Activated gamma-delta T cell treated with Interleukin-2 at 50 U/mL for 16 hours (primary cell): ENCODE results near the gene LDHA.
A peak's percentile ranks its signal among the peaks of the same experiment; 100 is the strongest.
"Not testable (repeated sequence)": the region's sequence is repeated elsewhere in the genome, so short reads cannot be mapped to it uniquely, and the experiment has no call there.

ENCODE experiments used
- DNase-seq: peaks from one replicate; pipeline ENCODE4 v3.0.0-alpha.2; 2020

Gene LDHA

DNA sequence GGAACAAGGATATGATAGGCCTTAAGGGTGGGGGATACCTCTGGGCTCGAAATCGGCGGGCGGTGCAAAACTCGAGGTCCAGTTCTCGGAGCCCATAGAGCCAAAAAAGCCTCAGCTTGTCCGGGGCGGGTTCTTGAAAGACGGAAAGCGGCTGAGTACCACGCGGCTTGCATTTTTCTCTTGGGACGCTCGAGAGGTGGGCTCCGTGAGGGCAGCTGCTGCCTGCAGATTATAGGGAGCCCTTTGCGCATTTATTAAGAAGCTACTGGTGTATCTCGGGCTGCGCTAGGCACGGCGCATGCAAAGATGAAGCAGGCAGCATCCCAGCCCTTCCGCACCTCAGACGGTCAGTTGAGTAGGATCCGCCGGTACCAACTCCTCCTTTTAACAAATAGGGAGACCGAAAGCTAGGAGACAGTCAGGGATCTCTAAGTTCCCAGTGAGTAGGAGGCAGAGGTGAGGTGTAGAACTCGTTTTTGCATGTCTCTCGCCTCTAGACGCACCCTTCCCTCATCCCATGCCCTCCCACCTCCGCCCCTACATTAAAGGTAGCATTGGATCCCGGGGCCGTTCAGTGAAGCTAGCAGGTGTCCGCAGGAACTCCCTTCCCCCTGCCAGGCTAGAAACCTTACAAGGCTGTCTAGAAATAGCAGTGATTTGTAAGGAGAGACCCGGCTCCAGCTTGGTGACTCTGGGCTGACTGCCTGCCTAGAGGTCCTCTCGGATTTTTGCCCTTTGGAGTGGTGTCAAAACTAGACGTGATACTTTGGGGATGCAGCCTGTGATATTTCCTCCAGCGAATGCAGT, 768 bp downstream of the LDHA start:
- no peak for DNase-seq

DNA sequence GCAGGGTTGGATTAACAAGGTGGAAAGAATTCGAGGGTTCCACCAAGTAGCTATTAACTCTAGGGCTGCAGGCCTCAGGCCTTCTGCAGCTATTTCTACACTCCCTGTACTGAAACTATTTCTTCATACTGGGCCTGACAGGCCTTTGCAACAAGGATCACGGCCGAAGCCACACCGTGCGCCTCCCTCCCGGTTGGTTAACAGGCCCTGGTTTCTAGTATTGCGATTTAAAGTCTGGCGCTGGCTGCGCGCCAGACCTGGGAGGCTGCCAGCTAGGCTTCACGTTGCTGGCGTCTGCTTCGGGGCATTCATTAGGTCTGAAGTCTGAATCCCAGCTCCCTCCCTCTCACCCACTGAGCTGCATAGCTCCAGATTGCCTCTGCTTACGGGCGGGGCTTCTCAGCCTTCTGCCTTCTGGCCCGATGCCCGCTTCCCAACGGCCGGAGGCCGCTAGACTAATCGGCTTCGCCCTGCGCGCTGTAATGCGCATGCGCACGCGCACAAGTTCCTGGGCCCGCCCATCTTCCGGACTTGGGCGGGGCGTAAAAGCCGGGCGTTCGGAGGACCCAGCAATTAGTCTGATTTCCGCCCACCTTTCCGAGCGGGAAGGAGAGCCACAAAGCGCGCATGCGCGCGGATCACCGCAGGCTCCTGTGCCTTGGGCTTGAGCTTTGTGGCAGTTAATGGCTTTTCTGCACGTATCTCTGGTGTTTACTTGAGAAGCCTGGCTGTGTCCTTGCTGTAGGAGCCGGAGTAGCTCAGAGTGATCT, 1.6 kb downstream of the LDHA start:
- DNase-seq = peak; percentile 90

DNA sequence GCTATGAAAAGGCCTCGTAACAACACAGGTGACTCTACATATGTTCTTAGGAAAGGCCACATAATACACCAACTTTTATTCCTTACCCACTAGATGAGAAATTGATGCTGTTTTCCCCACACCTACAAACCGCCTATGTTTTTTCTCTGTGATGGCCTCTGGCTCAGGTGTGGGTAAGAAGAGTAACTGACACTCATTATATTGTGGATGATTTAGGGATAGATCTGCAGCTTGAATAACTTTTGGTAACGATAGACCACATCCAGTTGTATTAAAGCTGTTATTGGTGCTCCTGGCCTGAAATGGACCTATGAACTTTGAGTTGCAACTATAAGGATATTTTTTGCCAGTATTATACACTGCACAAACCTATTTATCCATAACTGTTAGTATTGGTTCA, 3.6 kb downstream of the LDHA start:
- no peak for DNase-seq

DNA sequence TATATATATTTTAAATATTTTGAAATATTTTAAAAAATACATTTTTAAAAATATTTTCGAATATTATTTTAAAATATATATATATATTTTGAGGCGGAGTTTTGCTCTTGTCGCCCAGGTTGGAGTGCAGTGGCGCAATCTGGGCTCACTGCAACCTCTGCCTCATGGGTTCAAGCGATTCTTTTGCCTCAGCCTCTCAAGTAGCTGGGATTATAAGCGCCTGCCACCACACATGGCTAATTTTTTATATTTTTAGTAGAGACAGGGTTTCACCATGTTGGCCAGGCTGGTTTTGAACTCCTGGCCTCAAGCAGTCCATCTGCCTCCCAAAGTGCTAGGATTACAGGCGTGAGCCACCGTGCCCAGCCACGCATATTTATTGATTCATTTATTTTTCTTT, 6.7 kb downstream of the LDHA start:
- not testable (repeated sequence) for DNase-seq

DNA sequence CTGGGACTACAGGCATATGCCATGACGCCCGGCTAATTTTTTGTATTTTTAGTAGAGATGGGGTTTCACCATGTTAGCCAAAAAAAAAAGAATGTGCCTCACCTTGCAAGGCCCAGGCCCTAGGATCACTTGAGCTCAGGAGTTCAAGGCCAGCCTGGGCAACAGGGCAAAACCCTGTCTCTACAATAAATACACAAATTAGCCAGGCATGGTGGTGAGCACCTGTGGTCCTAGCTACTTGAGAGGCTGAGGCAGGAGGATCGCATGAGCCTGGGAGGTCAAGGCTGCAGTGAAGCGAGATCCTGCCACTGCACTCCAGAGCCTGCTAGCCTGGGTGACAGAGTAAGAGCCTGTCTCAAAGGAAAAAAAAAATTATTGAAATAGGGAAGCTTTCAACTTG, 9.7 kb downstream of the LDHA start:
- DNase-seq = no peak

DNA sequence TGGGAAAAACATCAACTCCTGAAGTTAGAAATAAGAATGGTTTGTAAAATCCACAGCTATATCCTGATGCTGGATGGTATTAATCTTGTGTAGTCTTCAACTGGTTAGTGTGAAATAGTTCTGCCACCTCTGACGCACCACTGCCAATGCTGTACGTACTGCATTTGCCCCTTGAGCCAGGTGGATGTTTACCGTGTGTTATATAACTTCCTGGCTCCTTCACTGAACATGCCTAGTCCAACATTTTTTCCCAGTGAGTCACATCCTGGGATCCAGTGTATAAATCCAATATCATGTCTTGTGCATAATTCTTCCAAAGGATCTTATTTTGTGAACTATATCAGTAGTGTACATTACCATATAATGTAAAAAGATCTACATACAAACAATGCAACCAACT, 13.0 kb downstream of the LDHA start:
- not testable (repeated sequence) for DNase-seq

DNA sequence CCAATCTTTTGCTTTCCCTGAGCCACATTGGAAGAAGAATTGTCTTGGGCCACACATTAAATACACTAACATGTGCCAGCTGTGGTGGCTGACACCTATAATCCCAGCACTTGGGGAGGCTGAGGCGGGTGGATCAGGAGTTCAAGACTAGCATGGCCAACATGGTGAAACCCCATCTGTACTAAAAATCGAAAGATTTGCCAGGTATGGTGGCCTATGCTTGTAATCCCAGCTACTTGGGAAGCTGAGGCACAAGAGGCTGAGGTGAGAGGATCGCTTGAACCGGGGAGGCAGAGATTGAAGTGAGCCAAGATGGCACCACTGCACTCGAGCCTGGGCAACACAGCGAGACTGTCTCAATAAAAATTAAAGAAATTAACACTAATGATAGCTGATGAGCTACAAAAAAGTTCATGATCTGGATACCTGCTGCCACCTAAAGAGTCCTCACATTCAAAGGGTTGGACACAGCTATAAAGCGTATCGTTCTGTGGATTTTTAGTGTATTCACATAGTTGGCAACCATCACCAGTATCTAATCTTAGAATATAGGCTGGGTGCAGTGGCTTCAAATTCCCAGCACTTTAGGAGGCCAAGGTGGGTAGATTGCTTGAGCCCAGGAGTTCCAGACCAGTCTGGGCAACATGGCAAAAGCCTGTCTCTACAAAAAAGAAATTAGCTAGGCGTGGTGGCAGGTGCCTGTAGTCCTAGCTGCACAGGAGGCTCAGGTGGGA, 14.4 kb downstream of the LDHA start:
- no peak for DNase-seq

DNA sequence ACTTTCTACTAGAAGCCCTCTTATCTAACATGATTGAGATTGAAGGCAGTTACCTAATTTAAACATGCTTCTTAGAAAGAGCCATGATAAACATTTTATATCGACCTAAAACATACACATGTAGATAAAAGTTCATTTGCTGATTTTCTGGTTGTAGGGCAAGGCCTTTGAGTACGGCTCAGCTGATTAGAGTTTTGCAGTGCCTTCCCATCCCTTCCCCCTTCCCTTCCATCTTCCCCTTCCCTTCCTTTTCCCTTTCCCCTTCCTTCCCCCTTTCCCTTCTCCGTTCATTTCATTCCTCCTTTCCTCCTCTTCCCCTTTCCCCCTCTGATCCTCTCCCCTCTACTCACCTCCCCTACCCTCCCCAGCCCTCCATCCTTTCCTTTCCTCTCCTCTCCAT, 22.1 kb downstream of the LDHA start:
- no peak for DNase-seq

DNA sequence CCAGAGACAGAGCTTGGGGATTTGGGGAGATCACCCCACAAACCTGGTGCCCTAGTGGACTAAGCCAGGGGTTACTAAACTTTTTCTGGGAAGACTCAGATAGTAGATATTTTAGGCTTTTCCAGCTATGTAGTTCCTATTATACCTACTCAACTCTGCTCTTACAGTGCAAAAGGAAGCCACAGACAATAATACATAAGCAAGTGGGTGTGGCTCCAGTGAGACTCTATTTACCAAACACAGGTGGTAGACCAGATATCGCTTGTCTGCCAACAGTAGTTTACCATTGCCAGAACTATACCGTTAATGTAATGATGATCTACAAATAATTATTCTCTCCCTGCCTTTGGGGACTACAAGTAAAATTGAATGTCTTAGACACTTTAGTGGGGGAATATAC, 24.7 kb downstream of the LDHA start:
- no peak for DNase-seq

DNA sequence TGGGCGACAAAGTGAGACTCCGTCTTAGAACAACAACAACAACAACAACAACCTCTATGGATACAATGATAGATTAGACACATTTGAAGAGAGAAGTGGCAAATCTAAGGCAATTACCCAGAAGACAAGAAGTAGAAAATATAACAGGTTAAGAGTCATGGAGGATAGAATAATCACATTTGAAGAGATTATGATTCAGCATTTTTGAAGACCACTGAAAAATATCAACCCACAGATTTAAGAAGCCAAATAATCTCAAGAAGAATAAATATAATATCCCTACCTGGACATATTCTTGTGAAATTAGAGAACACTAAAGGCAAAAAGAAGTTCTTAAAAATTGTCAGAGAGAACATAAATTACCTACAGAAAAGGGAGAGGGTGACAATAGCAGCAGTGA, 25.7 kb downstream of the LDHA start:
- no peak for DNase-seq

DNA sequence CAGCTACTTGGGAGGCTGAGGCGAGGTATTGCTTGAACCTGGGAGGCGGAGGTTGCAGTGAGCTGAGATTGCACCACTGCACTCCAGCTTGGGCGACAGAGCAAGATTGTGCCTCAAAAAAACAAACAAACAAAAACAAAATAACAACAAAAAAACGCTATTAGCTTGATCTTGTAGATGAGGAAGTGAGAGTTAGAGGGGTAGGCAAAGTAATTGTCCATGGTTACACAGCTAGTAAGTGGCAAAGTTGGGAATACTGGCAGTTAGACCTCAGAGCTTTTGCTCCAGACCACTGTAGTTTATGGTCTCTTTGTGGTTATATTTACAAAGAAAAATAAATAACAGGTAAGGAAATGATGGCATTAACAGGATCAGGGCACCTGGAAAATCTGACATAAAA, 32.9 kb downstream of the LDHA start:
- no peak for DNase-seq

DNA sequence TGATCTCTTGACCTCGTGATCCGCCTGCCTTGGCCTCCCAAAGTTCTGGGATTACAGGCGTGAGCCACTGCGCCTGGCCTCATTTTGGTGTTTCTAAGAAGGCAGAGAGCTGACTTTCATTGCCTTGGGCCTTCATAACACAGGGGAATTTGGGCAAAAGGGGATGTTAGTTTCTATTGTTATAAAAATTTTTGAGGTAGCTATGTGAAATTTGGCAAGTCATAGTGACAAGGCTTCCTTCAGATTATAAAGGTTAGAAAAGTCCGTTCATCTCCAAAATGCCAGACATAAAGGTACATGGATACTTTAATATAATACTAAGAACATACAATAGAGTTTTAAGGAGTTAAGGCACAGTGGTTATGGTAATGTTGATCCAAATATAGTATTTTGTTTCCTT, 35.0 kb downstream of the LDHA start:
- DNase-seq = no peak

DNA sequence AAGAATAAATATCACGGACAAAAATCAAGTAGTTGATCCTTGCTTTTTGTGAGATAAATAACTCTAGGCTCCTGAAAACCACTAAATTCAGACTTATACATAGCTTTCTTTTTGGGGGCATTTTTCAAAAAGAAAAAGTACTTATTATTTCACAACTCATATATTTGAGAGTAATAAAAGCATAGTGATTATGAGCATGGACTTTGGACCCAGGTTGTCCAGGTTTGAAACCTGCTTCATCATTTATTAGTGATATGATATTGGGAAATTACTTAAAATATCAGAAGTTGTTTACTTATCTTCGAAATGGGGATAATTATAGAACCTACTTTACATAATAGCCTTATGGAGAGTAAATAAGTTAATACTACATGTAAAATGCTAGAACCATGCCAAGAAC, 44.3 kb downstream of the LDHA start:
- DNase-seq = no peak

DNA sequence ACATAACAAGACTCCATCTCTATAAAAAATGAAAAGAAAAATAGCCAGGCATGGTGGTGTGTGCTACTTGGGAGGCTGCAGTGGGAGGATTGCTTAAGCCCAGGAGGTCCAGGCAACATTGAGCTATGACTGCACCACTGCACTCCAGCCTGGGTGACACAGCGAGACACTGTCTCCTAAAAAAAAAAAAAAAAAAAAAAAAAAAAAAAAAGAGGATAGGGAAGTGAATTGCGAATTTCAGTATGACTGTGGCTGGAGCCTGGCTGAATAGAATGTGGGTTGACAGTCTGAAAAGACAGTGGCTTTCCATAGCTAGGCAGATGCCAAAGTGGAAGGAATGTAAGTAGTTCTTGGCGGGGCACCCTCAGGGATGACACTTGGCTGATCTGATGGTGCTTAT, 54.9 kb downstream of the LDHA start:
- no peak for DNase-seq

DNA sequence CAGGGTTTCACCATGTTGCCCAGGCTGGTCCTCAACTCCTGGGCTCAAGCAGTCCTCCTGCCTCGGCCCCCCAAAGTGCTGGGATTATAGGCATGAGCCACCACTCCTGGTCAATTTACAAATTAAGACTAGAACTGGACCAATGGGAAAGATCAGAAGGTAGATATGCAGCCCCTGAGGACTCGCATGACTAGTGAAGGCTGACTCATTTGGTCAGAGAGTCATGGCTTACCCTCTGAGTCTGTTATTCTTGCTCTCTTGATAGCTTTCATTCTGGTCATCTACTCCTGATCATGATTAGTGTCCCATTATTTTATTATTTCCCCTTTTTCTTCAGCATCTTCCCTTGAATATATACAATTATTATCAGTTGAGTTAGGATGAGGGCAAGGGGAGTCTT, 58.6 kb downstream of the LDHA start:
- DNase-seq = no peak

DNA sequence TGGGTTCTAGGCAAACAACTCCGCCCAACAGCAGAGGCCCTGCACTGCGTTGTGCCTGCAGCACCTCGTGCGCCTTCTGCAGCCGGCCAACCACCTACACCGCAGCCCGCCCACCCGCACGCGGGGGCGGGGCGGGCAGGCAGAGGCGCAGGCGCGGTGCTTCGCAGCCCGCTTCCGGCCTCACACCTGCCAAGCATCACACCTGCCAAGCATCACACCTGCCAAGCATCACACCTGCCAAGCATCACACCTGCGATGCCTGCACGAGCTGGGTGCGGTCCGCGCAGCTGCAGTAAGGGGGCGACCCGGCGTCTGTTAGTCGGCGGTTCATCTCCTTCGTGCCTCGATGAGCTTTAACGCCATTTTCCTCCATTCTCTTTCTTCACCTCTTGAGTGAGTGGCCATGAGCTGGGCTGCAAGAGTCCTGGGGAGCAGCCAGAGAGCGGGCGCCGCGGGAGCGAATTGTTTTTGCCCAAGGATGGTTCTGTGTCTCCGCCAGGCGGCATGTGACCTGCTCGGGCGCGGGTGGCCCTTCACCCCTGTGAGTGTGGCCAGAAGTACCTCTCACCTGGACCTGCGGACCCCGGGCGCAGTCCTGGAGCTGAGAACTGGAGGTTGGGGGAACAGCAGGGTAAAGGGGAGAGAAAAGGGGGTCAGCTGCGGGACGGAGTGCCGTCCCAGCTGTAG, 61.5 kb downstream of the LDHA start, which contains the start of gene LDHAL6A:
Gene LDHAL6A (plus strand): TSS at position 171 of the 687 bp plus-strand sequence. CDS start 825 bp downstream, outside the sequence.
- no peak for DNase-seq

DNA sequence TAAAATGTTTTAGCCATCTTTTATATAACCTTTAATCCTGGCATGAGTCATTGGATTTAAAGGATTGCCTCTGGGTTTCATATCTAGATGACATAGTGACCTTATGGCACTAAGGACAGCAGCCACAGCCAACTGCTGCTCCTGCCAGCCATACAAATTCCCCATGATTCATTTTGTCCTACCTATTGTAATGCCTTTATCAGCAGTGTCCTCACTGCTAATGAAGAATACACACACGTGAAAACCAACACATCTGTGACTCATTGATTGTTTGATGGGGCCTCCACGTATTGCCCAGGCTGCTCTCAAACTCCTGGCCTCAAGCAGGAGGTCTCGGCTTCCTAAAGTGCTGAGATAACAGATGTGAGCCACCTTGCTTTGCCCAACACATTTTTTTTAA, 63.1 kb downstream of the LDHA start:
- no peak for DNase-seq
